Fibroblast of skin of left quadriceps (primary cell): Measurements from ENCODE around the gene EGF.
A peak's percentile ranks its signal among the peaks of the same experiment; 100 is the strongest.

Experiments used
- DNase-seq, 2 experiments: peaks; one replicate each; pipeline ENCODE4 v3.0.0-alpha.2; 2013; ENCODE audit warnings: low read depth in 2 of 2

EGF gene

DNA sequence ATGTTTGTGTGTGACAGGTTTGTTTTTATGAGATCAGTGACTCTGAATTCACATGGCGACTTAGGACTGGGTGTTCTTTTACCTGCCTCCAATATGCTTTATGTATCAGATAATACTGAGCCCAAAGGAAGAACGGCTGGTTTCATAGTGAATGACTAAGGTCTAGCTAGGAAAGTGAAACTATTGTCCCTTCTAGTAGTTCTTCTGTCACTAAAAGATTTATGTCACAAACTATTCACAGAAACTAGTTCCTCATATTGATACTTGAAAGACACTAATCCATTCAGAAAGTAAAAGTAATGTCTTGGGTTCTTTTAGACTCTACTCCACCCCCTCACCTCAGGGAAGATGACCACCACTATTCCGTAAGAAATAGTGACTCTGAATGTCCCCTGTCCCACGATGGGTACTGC lies 81.7 kb downstream of the EGF start:
- DNase-seq = no peak

DNA sequence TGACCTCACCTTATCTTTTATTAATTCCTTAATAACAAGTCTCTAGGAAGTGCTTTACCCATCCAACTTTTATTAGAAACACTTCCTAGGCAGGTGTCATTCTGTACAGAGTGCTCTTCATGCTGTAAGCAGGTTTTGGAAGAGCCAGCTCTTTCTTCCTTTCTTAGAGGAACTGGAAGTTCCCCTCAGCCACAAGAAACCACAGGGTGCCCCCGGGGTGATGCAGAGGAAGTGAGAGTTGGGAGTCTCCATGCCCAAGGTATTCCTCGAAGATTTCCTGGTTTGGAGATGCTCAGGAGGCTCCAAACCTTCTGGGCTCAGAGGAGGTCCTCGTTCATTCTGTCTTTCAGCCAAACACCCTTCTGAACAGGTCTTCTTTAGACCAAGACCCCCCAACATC lies 83.8 kb downstream of the EGF start:
- no peak for DNase-seq

GRCh38 chr4:109998867-109999584 lies 86.3 kb downstream of the EGF start:
- peak in 1 of 2 experiments; percentile 40 for DNase-seq

DNA sequence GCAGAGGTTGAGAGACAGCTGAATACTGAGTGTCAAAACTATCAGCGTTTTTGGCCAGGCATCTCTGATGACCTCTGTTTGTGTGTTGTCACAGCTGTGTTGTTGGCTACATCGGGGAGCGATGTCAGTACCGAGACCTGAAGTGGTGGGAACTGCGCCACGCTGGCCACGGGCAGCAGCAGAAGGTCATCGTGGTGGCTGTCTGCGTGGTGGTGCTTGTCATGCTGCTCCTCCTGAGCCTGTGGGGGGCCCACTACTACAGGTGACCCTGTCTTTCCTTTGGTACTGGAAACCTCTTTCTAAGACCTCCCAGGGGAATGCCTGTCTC lies 86.9 kb downstream of the EGF start:
- no peak for DNase-seq

GRCh38 chr4:110002326-110002725 lies 89.6 kb downstream of the EGF start:
- no peak for DNase-seq

- no peak for DNase-seq
Observed at GRCh38 chr4:110003401-110004187, 90.9 kb downstream of the EGF start.

DNA sequence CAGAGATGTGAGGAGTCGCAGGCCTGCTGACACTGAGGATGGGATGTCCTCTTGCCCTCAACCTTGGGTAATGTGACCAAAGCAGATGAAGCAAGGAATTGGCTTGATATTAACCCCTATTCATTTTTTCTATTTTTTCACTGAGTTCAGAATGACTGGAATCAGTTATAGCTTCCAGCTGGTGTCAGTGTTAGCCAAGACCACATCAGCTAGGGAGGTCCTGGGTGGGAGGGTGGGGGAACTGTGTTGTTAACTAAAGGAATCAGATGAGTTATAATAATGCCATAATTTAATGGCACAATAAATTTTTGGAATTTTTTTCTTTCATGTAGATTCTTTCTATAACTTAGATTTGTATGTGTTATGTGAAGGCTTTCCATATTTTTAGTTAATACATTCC lies 91.9 kb downstream of the EGF start:
- peak in 1 of 2 experiments; percentile 20 for DNase-seq

DNA sequence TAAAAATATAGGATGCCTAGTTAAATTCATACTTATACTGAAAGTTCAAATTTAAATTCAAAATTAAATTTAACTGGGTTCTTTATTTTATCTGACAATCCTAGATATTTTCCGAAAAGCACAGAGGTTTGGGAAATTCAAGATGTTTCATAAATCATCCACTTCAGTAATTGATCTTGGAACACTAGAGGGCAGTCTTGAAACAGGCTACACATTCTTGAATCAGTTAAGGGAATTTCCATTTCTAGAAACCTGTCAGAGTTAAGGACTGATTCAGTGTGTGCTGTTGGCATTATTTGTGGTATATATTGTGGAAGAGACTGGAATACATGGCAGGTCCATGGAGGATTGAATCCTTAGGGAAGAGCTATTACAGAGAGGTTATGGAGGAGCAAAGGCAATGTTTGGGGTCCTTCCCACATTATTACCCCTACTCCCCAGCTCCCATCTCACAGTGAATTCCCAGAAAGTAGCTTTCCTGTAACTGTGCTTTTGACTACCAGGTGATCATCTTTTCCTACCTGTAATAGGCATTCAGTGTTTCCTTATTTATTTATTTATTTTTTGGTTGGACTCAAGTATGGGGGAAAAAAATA lies 92.9 kb downstream of the EGF start:
- DNase-seq = peak in 1 of 2 experiments; percentile 52

GRCh38 chr4:110007217-110007616 lies 94.5 kb downstream of the EGF start:
- DNase-seq = no peak

DNA sequence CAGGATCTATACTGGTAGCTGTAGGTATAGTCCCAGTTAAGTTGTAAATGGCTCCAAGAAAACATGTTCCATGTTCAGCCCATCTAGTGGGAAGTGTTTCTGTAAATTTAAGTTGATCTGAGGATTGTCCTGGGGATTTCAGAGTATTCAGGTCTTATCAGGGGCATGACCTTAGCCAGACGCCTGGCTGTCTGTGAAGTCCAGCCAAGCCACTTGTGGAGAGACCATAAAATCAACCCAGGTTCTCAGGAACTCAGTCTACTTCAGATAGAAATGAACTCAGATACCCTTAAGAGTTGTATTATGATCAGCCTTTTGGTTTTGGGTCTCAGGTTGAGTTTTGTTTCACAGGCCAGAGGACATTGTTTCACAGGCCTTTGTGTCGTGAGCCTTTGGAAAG lies 95.9 kb downstream of the EGF start:
- no peak for DNase-seq

GRCh38 chr4:110009550-110009949 lies 96.9 kb downstream of the EGF start:
- DNase-seq = peak in 1 of 2 experiments; percentile 20

DNA sequence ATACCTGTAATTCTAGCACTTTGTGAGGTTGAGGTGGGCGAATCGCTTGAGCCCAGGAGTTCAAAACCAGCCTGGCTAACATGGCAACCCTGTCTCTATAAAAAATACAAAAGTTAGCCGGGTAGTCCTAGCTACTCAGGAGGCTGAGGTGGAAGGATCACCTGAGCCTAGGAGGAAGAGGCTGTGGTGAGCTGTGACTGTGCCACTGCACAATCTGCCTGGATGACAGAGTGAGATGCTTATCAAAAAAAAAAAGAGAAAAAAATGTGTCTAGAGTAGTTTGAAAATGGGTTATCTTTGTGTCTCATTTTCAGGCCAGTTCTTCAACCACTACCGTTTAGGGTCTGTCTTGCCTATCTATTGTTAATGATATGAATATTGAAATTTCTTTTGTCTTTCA lies 98.1 kb downstream of the EGF start:
- DNase-seq = no peak

- DNase-seq = no peak
Observed at GRCh38 chr4:110012917-110013316, 100.2 kb downstream of the EGF start.

DNA sequence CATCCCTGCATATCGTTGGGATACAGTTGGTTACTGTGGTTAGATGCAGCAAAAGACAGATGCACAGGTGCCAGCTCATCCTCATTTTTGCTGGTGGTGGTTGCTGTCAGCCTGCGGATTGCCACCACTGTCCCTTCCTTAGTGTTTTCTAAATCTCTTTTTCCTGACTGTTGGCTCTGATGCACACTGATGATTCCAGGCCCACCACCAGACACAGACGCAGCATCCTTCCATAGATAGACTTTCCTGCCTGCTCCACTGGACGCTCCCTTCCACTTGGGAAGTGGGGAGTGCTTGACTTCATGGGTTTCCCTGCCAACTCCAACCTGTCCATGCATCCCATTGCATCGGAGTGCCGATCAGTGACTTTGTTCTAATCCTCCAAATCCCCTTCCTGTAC lies 101.5 kb downstream of the EGF start:
- DNase-seq = no peak

DNA sequence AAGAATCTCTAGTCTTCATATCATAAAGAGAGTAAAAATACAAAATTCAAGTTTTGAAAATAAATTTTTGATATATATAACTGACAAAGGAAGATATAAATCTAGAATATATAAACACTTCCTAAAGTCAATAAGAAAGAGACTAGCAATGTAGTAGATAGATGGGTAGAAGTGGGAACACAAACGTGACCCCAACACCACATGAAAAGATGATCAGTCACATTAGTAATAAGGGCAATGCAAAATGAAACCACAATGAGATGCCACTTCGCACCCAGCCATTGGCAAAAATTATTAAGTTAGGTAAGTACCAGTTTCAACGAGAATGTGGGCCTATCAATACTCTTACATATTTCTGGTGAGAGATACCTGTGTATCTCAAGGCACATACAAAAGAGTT lies 106.5 kb downstream of the EGF start:
- DNase-seq = no peak

DNA sequence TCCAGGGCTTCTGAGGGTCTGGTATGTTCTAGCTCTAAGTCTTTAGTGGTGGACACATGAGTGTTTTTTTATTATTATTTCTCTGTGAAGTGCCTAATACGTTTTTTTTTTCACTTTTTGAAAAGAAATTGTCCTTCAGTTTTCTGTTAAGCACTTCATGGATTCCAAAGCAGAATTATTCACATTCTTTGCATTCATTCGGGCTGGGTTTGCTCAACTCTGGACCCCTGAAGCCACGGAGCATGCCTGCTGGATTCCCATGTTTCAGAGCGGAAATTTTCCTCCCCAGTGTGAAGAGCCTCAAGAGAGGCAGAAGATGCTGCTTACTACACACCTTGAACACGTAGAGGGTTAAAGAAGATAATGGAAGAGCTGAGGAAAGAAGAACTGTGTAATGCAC lies 107.5 kb downstream of the EGF start:
- DNase-seq = peak in 1 of 2 experiments; percentile 48

- peak in 1 of 2 experiments; percentile 28 for DNase-seq
Observed at GRCh38 chr4:110020646-110021443, 108.2 kb downstream of the EGF start.

DNA sequence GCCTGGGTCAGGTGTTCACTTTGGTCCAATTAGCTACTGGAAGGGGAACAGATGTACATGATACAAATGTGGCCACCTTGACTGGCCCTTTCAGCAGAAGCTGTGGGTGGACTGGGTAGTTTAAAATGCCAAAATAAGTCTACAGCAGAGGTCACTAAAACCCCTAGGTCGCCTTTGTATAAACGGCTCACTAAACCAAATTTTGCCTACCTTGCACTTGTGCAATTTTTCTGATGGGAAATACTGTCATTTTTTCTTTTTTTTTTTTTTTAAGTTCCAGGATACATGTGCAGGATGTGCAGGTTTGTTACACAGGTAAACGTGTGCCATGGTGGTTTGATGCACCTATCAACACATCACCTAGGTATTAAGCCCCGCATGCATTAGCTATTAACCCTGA lies 109.8 kb downstream of the EGF start:
- DNase-seq = no peak

GRCh38 chr4:110025056-110025455 lies 112.4 kb downstream of the EGF start:
- no peak for DNase-seq

DNA sequence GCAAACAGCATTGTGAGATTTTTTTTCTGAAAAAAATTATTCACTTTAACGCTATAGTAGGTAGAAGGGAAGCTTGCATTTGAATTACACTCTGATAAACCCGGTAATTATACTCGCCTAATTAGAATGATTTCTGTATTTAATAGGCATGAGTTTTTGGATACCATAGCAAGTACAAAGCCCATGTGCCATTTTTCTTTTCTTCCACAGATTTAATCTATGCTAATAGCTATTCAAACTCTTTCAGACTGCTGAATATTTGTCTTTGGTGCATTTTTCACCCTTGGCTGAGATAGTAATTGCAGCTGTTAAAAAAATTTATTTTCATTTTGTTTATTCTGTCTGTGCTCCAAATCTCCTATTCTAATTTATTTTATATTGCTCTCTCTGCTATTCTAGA lies 113.0 kb downstream of the EGF start:
- no peak for DNase-seq

DNA sequence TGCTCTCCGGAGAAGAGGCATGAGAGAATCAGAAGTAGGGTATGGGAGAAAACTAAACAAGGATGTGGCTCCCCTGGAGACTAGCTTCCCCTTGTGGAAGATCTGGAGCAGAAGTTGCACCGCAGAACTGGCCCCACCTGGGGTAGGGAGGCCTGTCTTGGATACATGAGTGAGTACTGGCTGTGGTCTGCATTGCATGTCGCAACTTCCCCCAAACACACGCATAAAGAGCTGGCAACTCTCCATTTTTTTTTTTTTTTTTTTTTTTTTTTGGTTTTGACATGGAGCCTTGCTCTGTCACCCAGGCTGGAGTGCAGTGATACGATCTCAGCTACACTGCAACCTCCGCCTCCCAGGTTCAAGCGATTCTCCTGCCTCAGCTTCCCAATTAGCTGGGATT lies 119.9 kb downstream of the EGF start:
- DNase-seq = no peak

GRCh38 chr4:110033355-110034025 lies 120.8 kb downstream of the EGF start:
- DNase-seq = no peak
